ENCODE data around the gene DDX1. TPM values are rescaled to one million over a fixed set of nuclear protein-coding genes. Genes with fewer than 3 reads are reported as not detected.

Gene DDX1
- polyA plus RNA-seq, 1 donor (not counting 4 experiments of a cell fraction or from before 2014, with no cell fraction given), result 140 TPM

GRCh38 chr2:15606481-15607441, 15.1 kb downstream of the DDX1 start:
- H3K27ac ChIP-seq (ENCODE audit: control insufficient read depth, insufficient read depth, low read length), result no peak overlapping the region
- FAIRE-seq, result no peak
- no peaks in the 10 kb centered on the region for H3K79me2 ChIP-seq (ENCODE audit: control insufficient read depth, insufficient read depth, low read length)
- no peak overlapping the region for H2AFZ ChIP-seq (ENCODE audit: control insufficient read depth, low read length)
- dilution Hi-C loops (cut with MboI; ENCODE audit: extremely low pct_ligation_motif_present, low sequenced_read_pairs), result no loop called here
- no peaks in the 10 kb centered on the region for H3K9me1 ChIP-seq (ENCODE audit: control insufficient read depth, extremely low read depth, insufficient read depth, low read length)
- H3K36me3 ChIP-seq (ENCODE audit: control insufficient read depth in 2 of 2, extremely low read depth in 1 of 2, insufficient read depth in 2 of 2, low read length in 2 of 2), result peaks cover 26 to 43% of the 10 kb centered on the region in 2 experiments
- H3K4me3 ChIP-seq (ENCODE audit: control insufficient read depth in 2 of 3, extremely low read depth in 1 of 3, insufficient read depth in 2 of 3, low read depth in 1 of 3, low read length in 3 of 3), result no peak overlapping the region
- H3K9me3 ChIP-seq (ENCODE audit: control insufficient read depth, low read depth, low read length), result no peaks in the 10 kb centered on the region
- no peaks in the 10 kb centered on the region for H4K20me1 ChIP-seq (ENCODE audit: control insufficient read depth, extremely low read depth, insufficient read depth, low read length)
- H3K4me2 ChIP-seq (ENCODE audit: control insufficient read depth, extremely low read depth, insufficient read depth, low read depth, low read length), result no peak overlapping the region
- DNase-seq (ENCODE audit: low read depth, low spot score), result no peak
- H3K27me3 ChIP-seq (ENCODE audit: control insufficient read depth, extremely low read depth, insufficient read depth, low read length), result no peaks in the 10 kb centered on the region
- H3K9ac ChIP-seq (ENCODE audit: control insufficient read depth, extremely low read depth, insufficient read depth, low read length), result no peak overlapping the region
- H3K4me1 ChIP-seq (ENCODE audit: control insufficient read depth, extremely low read depth, insufficient read depth, low read length), result no peaks in the 10 kb centered on the region
- TF ChIP-seq CTCF (optimal IDR thresholded peaks at IDR 0.05 in 1 of 3, IDR thresholded peaks at IDR 0.05 in 1 of 3, conservative IDR thresholded peaks at IDR 0.05 in 1 of 3; ENCODE audit: extremely low read depth in 1 of 3, insufficient read depth in 2 of 3, low read length in 3 of 3) (no peak), EZH2 (IDR thresholded peaks at IDR 0.05; ENCODE audit: low read length) (no peak)

GRCh38 chr2:15607709-15608391, 16.2 kb downstream of the DDX1 start:
- Histone ChIP-seq H3K4me2 (ENCODE audit: control insufficient read depth, extremely low read depth, insufficient read depth, low read depth, low read length) (no peak overlapping the region), H4K20me1 (ENCODE audit: control insufficient read depth, extremely low read depth, insufficient read depth, low read length) (no peaks in the 10 kb centered on the region), H3K9me1 (ENCODE audit: control insufficient read depth, extremely low read depth, insufficient read depth, low read length) (no peaks in the 10 kb centered on the region), H3K79me2 (ENCODE audit: control insufficient read depth, insufficient read depth, low read length) (no peaks in the 10 kb centered on the region), H3K9me3 (ENCODE audit: control insufficient read depth, low read depth, low read length) (no peaks in the 10 kb centered on the region), H3K27me3 (ENCODE audit: control insufficient read depth, extremely low read depth, insufficient read depth, low read length) (no peaks in the 10 kb centered on the region), H3K27ac (ENCODE audit: control insufficient read depth, insufficient read depth, low read length) (no peak overlapping the region), H3K4me3 (ENCODE audit: control insufficient read depth in 2 of 3, extremely low read depth in 1 of 3, insufficient read depth in 2 of 3, low read depth in 1 of 3, low read length in 3 of 3) (no peak overlapping the region), H2AFZ (ENCODE audit: control insufficient read depth, low read length) (no peak overlapping the region), H3K9ac (ENCODE audit: control insufficient read depth, extremely low read depth, insufficient read depth, low read length) (no peak overlapping the region), H3K4me1 (ENCODE audit: control insufficient read depth, extremely low read depth, insufficient read depth, low read length) (no peaks in the 10 kb centered on the region), H3K36me3 (ENCODE audit: control insufficient read depth in 2 of 2, extremely low read depth in 1 of 2, insufficient read depth in 2 of 2, low read length in 2 of 2) (peaks cover 25 to 36% of the 10 kb centered on the region in 2 experiments)
- FAIRE-seq, result no peak
- DNase-seq (ENCODE audit: low read depth, low spot score), result no peak
- dilution Hi-C loops (cut with MboI; ENCODE audit: extremely low pct_ligation_motif_present, low sequenced_read_pairs), result no loop called here
- no peak for TF ChIP-seq EZH2 (IDR thresholded peaks at IDR 0.05; ENCODE audit: low read length)
- TF ChIP-seq CTCF (optimal IDR thresholded peaks at IDR 0.05 in 1 of 3, IDR thresholded peaks at IDR 0.05 in 1 of 3, conservative IDR thresholded peaks at IDR 0.05 in 1 of 3; ENCODE audit: extremely low read depth in 1 of 3, insufficient read depth in 2 of 3, low read length in 3 of 3), result no peak

Measured in keratinocyte (primary cell).